Stimulated activated CD4-positive, alpha-beta T cell treated with anti-CD3 and anti-CD28 coated beads, Interleukin-2, amount 100 ng/mL, for 24 hours (primary cell): ENCODE measurements around the gene MRPL52.
"Not testable (repeated sequence)": the region's sequence is repeated elsewhere in the genome, so short reads cannot be mapped to it uniquely, and the experiment has no call there.

Source experiments
- DNase-seq, 2 donors: peaks; one replicate each; pipeline ENCODE4 v3.0.0-alpha.2; 2020

Gene MRPL52

DNA sequence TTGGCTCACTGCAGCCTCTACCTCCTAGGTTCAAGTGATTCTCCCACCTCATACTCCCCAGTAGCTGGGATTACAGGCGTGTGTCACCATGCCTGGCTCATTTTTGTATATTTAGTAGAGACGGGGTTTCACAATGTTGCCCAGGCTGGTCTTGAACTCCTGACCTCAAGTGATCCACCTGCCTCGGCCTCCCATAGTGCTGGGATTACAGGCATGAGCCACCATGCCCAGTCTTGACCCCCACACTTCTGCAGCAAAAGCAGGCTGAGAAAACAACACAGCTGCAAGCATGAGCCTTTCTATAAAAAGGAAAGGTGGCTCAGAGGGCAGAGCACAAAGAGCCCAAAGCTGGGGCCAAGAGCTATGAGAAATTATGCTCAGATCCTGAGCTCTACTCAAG is 30.7 kb downstream of the MRPL52 start:
- not testable (repeated sequence) for DNase-seq

- no peak for DNase-seq
These were observed 32.0 kb downstream of the MRPL52 start for GRCh38 chr14:22861651-22862050.

- no peak for DNase-seq
These were observed 35.3 kb downstream of the MRPL52 start for GRCh38 chr14:22864979-22865378.

DNA sequence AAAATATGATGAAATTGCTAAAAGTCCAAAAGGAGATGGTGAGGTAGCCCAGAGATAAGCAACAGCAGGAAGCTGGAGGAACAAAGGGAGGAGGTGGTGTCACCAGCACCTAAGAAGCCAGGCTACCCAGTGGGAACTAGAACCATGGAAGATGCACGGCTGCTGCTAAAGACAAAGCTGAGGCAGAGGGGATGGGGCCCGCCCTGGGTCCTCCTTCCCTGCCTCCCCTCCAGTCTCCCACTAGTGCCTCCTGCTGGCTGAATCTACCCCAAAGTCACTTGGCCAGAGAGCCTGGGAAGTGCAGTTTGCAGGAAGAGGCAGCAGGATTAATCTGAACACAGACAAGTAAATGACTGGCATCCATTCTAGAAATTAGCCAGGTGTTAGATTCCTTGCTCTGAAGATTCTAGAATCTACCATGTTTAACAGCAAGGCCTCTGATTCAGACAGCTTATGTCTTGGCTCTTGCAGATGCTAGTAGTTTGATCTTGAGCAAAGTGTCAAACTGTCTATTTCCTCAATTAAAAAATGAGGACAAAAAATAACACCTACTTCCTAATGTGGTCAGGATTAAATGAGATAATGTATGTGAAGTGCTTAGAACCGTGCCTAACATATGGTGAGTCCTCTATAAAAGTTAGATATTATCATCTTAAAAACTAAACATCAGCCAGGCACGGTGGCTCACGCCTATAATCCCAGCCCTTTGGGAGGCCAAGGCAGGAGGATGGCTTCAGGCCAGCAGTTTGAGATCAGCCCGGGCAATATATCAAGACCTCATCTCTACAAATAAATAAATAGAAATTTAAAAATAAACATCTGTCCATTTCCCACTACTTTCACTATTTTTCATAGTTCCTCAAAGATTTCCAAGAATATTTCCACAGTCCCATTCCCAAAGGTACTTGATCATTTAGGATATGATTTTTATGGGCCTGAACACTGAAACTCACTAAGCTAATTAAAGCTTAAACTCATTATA is 36.0 kb downstream of the MRPL52 start:
- DNase-seq, result peak in 1 of 2 donors; percentile 25

DNA sequence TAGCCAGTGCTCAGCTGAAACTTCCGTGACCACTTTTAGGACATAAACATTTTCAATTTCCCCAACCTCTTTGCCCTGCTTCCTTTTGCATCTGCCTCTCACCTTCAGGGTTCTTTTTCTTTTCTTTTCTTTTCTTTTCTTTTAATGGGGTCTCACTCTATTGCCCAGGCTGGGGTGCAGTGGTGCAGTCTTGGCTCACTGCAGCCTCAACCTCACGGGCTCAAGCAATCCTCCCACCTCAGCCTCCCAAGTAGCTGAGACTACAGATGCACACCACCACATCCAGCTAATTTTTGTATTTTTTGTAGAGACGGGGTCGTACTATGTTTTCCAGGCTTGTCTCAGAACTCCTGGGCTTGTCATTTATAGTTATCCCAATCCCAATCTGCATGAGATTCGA is 37.2 kb downstream of the MRPL52 start:
- no peak for DNase-seq

- no peak for DNase-seq
These were observed 41.1 kb downstream of the MRPL52 start for GRCh38 chr14:22870811-22871223.

GRCh38 chr14:22871224-22872032 is 41.7 kb downstream of the MRPL52 start, which contains the start of gene LRP10:
Gene LRP10 (plus strand): TSS chr14:22871740. CDS start chr14:22872304, 564 bp downstream.
- peak; percentile 75 to 82 for DNase-seq

DNA sequence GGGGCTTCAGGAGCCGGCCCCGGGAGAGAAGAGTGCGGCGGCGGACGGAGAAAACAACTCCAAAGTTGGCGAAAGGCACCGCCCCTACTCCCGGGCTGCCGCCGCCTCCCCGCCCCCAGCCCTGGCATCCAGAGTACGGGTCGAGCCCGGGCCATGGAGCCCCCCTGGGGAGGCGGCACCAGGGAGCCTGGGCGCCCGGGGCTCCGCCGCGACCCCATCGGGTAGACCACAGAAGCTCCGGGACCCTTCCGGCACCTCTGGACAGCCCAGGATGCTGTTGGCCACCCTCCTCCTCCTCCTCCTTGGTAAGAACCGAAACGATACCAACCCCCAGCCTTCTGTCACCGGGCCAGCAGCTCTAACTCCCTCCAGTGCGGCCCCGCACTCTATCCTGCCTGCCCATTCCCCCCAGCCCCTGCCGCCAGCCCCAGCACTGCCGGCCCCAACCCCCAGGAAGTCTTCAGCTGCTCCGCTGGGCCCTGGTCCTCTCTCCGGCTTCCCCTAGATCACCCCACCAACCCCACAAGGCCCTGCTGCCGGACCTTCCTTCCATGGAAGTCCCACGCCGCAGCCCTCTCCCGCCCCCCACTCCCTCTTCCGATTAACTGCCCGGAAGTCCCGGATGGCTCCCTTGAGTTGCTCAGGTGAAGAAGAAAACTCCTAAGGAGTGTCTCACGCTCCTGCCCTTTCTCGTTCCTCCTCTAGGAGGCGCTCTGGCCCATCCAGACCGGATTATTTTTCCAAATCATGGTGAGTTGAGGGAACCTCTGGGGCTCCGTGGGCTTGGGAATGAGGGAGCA is 42.5 kb downstream of the MRPL52 start:
- peak; percentile 79 to 82 for DNase-seq

DNA sequence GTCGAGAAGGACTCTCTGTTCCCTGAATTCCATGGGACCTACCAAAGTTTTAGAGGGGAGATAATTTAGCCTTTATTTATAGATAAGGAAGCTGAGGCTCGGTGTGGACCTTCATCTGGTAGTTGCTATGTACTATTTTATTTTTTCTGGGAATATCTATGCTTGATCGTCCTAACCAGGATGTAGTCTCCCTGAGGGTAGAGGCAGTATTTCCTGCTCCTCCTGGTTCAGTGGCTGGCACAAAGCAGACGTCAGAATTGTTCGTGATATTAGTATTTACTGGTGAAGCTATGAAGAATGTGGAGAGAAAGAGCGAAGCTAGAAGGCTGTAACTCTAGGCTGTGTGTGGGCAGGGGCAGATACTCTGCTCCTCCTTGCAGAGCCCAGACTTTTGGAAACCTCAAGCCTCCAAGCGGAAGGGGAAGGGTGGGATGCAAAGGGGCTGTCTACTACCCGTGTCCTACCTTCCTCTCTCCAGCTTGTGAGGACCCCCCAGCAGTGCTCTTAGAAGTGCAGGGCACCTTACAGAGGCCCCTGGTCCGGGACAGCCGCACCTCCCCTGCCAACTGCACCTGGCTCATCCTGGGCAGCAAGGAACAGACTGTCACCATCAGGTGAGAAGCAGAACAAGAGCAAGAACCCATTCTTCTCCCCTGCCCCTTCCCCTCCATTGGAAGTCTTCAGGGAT is 43.3 kb downstream of the MRPL52 start:
- DNase-seq, result no peak

DNA sequence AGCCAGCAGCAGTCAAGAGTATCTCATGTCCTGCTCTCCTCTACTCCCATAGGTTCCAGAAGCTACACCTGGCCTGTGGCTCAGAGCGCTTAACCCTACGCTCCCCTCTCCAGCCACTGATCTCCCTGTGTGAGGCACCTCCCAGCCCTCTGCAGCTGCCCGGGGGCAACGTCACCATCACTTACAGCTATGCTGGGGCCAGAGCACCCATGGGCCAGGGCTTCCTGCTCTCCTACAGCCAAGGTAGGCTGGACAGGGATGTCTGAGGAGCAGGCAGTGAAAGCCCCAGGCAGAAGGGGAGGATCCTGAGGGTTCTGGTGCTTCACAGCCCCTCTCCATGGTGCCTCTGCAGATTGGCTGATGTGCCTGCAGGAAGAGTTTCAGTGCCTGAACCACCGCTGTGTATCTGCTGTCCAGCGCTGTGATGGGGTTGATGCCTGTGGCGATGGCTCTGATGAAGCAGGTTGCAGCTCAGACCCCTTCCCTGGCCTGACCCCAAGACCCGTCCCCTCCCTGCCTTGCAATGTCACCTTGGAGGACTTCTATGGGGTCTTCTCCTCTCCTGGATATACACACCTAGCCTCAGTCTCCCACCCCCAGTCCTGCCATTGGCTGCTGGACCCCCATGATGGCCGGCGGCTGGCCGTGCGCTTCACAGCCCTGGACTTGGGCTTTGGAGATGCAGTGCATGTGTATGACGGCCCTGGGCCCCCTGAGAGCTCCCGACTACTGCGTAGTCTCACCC is 45.5 kb downstream of the MRPL52 start:
- no peak for DNase-seq

GRCh38 chr14:22875748-22876319 is 46.1 kb downstream of the MRPL52 start:
- DNase-seq, result no peak

- DNase-seq, result no peak
These were observed 47.4 kb downstream of the MRPL52 start for GRCh38 chr14:22877000-22877501.

- DNase-seq, result no peak
These were observed 48.9 kb downstream of the MRPL52 start for GRCh38 chr14:22878271-22879246.

DNA sequence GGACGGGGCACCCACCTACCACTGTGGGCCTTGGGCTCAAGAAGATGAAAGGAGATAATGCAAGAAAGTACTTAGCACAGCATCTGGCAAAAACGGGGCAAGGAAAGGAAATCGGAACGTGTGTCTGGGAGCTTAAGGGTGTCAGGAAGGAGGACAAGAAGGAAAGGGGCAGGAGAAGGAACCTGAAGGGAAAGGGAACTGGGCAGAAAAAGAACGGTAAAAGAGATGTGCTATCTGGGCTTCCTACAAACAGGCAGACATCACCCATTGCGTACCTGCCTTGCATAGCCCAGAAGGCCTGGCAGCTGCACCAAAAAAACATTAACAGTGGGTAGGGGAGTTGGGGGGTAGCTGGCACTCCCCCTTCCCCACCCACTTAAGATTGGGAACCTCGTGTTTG is 52.4 kb downstream of the MRPL52 start:
- no peak for DNase-seq

DNA sequence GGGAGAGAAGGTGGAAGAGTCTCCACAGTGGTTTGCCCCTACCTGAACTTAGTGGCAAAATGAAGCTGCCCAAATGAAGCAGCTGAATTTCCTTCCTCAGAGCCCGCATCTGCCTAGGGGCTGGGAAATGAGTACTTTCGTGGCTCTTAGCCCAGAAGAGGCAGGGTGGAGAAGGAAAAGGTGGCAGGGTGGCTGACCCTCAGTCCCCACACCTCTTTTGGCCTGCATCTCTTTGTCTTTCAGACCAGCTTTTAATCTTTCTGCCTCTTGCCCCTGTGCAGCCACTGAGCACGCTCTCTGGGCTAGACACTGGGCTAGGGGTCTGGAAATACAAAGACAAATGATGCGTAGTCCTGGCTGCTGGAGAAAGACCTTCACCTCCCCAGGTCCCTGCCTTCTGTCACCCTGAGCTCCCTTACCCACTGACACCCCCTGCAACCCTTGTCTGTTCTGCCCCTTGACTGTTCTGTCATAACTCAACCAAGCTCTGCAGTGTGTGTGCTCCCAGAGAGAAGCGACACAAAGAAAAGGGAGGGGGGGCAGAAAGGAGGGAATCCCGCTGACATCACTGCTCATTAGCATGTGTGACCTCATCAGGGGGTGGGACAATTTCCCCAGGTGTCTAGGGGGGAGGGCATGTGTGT is 53.0 kb downstream of the MRPL52 start:
- peak in 1 of 2 donors; percentile 43 for DNase-seq

DNA sequence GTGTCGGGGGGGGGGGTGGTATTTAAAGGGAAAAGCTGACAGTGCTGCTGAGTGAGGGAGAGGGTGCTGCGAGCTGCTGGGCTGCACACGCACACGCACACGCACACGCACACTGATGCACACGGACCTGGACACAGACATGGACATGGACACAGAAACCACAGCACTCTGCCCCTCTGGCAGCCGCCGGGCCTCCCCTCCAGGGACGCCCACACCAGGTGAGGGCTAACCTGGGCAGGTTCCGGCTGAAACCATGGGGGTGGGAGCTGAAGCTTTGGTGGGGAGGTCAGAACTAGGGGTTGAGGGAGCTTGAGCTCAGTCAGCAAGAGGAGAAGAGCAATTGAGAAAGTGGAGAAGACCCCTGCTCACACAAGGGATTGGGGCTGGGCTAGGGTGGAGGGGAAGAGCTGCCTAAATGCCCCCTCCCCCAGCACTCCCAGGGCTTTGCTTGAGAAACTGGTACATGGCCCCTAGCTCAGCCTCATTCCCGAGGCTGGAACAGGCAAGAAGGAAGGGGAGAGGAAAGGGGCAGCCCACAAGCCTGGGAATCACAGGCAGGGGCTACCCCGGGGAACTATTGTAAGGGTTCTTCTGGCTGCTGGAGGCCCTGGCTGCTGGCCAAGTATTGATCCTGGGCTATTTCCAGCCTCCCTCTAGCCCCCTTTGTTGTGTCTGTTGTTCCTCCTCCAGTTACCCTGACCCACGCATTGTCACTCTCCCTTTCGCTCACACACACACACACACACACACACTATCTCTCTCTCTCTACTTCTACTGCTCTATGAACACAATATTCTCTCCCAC is 53.7 kb downstream of the MRPL52 start, which contains the start of gene REM2:
Gene REM2 (plus strand): TSS at position 50 of the 804 bp plus-strand sequence. CDS start 66 bp downstream, at position 116.
- no peak for DNase-seq

- no peak for DNase-seq
These were observed 54.5 kb downstream of the MRPL52 start for GRCh38 chr14:22884076-22884737.
